Mucosa of gallbladder (tissue), 1 donor: Measurements from ENCODE around the gene PRKCQ. TPM values are rescaled to one million over a fixed set of nuclear protein-coding genes. Genes with fewer than 3 reads are reported as not detected.
"Not testable (repeated sequence)": the region's sequence is repeated elsewhere in the genome, so short reads cannot be mapped to it uniquely, and the experiment has no call there.

Source experiments
- DNase-seq: peaks from one replicate; pipeline ENCODE4 v3.0.0-alpha.2; 2020; ENCODE audit warnings: low spot score
- total RNA-seq: library from RNA; stranded (reverse); gene quantifications from one replicate; pipeline ENCODE4 v1.2.1, GENCODE V29; 2021
- donor health status: DM: no; HTN: no; CAD: no.

The PRKCQ gene
- total RNA-seq, 1 donor from 2014 or later: 1.4 TPM

DNA sequence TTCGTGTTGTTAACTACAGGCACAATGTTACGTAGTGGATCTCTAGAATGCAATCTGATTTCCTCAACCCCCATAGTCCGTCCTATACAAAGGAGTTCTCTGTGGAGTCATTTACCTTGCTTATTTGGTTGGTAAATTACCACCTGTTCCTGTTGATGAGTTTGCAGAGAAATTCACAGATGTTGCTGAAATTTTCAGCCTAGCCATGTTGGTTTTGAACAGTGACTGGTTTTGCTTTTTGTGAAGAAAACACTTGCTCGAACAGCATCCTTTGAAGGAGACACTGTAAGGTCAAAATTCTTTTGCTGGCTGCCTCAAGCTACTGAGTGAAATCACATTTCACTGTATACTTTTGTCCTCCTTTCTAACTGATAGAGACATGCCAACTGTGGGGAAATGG lies 15.4 kb upstream of the PRKCQ start:
- DNase-seq: no peak

DNA sequence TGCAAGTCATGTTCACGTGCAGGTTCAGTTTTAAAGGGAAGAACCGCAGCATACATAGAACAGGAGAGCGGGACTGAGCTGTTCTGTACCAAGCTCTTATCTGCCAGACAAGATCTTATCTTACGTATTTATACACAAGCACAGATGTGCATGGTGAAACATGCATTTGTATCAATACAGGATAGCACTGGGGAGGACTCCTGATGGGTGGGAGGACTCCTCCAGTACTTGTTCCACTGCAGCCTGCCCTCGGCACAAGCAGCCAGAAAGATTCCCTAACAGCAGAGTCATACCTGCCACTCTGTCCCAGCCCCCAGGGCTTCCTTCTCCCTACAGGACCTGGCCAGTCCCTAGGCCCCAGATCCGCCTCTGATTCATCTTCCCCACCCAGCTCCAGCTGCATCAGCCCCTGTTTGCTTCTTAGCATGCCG lies 13.2 kb upstream of the PRKCQ start:
- DNase-seq: no peak

DNA sequence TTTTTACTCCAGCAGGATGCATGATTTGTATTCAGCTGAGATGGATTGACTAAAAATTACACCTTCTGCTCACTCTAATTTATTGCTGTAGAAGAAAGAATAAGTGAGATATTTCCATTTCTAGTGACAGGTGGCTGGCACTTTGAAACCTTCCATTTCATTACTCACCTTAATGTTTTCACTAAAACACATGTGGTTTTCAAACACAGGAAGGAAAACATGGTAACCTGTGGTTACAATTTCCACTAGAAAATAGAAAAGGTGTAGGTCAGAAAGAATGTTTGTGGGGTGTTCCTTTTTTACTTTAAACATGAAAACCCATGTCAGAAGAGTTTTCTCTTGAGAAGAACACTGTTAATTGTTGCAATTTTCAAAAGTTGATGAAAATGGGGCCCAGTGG lies 12.0 kb upstream of the PRKCQ start:
- no peak for DNase-seq

DNA sequence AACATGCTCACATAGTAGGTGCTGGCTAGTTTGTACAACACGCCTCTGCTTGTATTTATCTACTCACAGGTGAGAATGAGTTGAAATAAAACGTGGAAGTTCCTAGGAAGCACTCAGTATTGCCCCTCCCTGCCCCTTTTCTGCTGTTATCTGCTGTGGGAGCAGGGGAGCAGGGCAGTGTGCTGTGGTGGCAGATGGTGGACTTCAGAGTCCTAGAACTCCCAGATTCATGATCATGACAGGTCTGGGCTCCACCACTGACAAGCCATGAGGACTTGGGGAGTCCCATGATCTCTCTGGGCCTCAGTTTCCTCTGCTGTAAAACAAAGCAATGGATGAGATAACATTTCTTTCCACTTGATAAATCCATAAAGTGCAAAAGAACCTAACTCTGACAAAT lies 11.6 kb upstream of the PRKCQ start:
- DNase-seq: no peak

DNA sequence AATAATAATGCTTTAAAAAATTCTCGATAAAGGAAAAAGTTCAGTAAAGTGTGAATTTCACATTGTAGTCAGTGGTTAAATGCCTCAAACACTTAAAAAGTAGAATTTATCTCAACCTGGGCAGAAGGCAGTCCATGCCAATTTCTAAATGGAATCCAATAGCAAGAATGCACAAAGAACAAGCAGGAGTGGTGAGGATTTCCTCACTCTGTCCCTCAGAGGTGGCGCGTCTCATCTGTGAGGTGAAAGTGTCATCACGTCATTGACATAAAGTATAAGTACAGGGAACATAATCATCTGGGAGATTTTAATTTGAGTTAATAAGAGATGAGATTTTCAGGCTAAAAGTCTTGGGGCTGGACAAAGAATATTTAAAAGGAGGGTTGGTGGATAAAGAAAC lies 10.0 kb upstream of the PRKCQ start:
- DNase-seq: no peak

DNA sequence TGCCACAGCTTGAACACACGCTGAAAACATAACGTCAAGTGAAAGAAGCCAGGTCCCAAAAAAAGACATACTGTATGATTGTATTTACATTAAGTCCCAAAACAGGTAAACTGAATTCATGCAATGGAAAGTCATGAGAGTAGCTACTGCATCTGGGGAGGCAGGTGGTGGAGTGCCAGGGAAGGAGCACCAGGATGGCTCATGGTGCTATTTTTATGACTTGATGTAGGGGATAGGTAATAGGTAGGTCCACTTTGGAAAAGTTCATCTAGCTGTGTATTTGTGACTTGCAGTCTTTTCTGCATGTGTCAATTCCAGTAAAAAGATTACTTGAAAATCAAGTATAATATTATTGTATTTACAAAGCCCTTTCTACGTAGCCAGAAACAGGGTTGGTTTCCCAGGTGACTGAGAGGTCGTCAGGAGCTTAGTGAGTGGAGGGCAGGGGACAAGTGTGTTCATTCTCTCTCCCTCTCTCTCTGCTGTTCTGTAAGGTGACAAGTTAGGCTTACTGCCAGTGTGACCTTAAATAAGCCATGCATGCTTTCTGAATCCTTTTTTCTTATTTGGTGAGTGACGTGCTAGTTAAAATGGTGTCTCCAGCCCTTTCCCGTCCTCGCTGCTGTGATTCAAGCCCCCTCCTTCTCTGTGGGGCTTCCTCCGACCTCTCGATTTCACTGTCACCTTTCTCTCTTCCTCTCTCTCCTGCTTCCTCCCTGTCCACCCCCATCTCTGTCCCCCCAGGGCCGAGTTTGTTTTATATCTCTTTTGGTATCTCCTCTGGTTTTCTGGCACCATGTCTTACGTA lies 9.4 kb upstream of the PRKCQ start:
- no peak for DNase-seq

DNA sequence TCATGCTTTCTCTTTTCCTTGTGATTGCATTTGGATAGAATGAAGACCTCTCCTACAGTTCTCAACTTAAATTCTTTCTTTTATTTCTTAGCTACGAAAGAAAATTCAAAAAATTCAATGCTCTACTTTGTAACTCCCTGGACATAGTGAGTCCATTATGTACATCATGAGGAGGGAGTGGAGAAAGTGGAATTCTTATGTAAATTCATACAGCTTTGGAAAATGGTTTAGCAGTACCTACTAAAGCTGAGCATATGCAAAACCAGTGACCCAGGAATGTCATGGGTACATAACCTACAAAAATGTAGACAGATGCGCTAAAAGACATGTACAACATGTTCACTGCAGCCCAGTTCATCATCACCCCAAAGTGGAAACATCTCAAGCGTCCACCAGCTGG lies 8.8 kb upstream of the PRKCQ start:
- DNase-seq: no peak

DNA sequence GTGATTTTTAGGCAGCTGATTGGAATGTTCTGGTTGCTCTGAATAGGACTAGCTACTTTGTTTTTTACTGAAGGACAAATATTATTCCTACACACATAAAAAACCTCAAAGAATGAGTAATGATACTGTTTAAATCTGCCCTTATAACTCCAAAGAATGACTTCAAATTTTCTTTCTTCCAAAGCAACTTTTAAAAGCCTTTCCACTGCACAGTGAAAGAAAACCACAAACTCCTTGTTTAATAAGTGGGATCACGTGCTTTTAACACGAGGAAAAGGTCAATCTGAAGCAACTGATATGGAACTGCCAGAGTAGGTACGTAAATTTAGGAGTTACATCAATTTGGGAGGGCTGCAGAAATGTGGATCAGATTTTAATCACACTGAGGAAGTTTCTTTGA lies 8.0 kb upstream of the PRKCQ start:
- no peak for DNase-seq

DNA sequence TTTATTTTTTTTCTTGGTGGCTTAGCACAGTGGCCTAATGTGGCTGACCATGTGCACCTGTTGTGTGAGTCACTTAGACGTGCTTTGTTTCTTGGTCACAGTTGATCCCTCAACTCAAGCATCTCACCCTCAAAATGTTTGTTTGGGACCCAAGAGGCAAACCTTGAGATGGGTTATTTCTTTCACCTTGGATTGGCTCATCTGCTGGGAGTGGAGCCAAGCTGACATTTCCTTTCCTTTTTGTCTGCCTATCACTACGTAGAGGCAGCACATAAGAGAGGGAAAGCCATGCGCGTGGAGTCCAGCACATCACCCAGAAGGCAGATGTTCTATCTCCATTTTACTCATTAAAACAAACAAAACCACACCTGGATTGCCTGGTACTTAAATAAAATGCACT lies 6.4 kb upstream of the PRKCQ start:
- DNase-seq: no peak

DNA sequence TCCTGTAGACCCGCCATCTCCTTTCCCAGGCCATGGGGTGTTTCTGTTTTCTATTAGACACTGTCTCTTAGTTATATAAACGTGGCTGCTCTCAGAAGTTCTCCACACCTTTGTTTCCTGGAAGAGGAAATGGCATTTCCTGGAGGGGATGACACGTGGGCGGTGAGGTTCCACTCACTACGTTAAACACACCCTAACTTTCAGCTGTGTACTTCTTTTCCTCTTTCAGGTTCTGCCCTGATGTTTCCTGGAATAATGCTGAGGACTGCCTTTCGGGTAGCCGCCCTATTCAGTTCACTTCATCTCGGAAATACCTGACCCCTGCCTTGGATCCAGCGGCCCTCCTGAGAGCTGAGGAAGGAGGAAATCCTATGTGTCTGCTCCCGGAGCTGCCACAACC lies 3.4 kb upstream of the PRKCQ start:
- DNase-seq: no peak

DNA sequence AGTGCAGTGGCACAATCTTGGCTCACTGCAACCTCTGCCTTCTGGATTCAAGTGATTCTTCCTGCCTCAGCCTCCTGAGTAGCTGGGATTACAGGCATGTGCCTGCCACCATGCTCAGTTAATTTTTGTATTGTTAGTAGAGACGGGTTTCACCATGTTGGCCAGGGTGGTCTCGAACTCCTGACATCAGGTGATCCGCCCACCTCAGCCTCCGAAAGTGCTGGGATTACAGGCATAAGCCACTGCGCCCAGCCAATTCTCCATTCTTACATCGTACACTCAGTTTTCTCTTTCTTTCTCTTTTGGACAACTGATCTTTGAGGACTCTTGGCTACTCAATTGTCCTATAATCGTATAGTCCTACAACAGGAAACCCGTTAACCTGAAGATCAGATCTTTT lies 2.8 kb upstream of the PRKCQ start:
- not testable (repeated sequence) for DNase-seq

DNA sequence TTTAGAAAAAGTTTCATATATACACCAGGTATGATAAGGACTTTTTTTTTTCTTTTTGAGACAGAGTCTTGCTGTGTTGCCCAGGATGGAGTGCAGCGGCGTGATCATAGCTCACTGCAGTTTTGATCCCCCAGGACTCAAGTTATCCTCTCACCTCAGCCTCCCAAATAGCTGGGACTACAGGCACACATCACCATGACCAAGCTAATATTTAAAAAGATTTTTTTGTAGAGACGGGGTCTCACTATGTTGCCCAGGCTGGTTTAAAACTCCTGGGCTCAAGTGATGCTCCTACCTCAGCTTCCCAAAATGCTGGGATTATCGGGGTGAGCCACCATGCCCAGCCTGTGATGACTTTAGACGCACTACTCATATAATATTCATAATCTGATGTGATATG lies 2.2 kb upstream of the PRKCQ start:
- DNase-seq: no peak

DNA sequence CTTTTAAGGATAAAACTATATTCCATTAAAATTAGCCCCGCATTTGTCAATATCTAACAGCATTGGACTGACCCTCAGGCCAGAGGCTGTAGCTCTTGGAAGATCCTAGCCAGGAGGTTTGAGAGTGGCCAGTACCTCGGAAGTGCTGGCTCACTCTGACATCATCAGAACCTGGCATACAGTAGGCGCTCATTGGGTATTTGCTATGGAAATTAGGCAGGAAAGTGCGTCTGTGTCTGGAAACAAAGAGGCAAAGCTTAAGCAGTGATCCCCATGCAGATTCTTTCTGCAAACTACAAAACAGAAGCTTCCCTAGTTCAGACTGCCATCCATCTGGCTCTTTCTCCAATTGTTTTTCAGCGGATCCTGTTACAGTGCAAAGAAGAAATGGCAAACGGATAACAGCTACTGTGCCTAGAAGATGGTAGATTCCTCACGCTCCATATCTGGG lies 1.7 kb upstream of the PRKCQ start:
- DNase-seq: no peak

DNA sequence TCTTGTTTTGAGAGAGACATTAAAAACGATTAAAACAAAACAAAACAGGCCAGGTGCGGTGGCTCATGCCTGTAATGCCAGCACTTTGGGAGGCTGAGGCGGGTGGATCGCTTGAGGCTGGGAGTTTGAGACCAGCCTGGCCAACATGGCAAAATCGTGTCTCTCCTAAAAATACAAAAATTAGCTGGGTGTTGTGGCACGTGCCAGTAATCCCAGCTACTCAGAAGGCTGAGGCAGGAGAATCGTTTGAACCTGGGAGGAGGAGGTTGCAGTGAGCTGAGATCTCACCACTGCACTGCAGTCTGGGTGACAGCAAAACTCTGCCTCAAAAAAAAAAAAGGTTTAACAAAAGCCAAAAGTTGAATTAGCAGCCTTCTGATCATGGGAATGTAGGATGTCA lies 1.1 kb upstream of the PRKCQ start:
- DNase-seq: not testable (repeated sequence)

DNA sequence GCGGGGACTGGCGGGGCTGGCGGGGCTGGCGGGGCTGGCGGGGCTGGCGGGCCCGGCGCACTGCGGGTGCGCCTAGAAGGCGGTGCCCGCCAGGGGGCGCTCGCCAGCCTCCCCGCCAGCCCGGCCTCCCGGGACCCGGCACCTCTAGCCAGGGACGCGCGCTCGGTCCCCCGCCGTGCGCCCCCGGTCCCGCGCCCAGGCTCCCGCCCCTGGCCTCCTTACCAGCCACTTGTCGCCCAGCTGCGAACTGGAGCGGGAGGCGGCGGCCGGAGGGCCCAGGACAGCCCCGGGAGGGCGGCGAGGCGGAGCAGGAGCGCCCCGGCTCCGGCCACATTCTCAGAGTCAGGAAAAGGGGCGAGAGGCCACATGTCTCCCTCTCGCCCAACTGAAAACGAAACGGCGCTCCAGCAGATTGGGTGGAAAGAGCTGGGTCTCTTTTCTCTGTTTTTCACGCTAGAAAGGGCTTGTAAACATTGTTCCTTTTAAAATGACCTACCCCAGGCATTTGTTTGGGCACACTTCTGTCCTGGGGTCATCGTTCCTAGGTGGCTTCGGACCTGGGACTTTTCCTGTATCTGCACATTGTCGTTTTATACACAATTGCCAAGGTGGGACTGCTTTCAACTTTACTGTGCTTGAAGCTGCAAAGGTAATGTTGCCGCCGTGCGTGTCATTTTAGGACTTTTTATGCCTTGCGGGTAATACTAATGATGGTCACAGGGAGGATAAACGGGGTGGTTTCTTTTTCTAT lies 378 bp upstream of the PRKCQ start:
- peak; percentile 49 for DNase-seq

DNA sequence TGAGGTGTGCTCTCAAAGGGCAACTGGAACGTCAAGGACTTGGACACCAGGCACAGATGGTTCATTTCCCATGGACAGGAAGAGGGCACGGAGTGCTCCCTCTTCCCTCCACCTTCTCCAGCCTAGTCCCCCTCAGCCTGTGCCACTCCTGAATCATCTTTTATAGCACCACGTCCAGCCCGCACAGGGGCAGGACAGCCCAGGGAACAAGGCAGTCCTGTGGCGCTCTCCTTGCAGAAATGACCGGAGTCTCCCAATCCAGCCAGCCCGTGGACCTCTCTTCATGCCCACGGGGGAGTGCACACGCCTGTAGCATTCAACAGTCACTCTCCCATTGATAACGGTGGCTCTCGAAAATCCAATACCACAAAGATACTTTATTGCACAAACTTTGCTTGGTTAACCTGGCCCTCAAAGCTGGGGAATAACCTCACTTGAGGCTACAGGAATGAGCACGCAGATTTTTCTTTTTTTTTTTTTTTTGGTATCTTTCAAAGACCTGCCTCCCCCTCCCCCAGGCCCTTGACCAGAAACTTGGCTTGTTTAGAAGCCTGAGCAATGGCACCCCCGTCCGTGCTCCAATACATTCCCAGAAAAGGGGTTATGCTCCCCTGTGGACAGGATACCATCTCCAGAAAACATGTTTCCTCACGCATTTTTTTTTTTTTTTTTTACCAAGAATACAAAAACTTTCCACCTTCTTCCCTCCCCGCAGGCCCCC lies 733 bp downstream of the PRKCQ start:
- no peak for DNase-seq

DNA sequence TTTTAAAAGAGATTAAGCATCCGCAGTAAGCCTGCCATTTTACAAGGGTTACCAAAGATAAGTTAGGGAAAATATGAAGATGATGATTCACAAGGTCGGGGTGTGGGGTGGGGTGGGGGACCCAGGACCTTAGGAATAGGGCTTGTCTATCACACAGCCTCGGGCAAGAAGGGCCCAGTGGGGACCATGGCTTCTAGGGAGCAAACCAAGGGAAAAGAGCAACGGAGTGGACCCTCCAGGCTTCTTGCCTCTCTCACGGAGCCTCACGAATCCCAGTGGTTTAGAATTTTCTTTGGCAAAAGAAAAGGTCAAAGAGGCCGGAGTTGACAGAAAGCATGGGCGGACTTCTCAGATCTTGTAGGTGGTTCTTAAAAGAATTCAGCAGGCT lies 1.3 kb downstream of the PRKCQ start:
- no peak for DNase-seq

DNA sequence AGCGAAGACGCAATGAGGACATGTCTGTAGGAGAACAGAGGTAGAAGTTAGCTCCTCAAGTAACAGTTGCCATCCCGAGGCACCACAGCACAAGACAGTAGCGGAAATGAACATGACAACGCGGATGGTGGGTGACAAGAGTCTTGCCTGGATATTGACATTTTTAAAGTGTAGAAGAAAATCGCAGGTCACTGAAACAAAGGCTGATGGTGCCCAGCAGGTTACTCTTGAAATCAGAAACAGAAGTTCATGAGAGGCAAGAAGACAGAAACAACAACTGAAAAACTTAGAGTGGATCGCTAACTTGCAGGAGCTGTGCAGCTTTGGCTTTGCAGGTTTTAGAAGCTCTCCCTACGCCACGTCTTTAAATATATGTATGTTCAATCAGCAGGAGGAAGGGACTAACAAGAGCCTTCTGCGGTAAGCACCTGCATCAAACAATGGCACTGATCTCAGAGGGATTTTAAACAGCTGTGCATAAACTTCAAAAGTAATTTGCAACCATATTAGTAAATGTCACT lies 1.8 kb downstream of the PRKCQ start:
- DNase-seq: no peak

DNA sequence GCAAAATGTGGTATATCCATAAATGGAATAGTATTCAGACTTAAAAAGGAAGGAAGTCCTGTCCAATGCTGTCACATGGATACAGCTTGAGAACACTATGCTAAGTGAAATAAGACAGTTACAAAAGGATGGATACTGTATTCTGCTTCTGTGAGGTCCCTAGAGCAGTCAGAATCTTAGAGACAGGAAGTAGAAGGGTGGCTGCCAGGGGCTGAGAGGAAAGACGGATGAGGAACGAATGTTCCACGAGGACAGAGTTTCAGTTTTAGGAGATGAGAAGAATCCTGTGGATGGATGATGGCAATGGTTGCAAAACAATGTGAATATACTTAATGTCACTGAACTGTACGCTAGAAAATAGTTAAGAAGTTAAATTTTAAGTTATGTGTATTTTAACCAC lies 3.8 kb downstream of the PRKCQ start:
- DNase-seq: no peak

DNA sequence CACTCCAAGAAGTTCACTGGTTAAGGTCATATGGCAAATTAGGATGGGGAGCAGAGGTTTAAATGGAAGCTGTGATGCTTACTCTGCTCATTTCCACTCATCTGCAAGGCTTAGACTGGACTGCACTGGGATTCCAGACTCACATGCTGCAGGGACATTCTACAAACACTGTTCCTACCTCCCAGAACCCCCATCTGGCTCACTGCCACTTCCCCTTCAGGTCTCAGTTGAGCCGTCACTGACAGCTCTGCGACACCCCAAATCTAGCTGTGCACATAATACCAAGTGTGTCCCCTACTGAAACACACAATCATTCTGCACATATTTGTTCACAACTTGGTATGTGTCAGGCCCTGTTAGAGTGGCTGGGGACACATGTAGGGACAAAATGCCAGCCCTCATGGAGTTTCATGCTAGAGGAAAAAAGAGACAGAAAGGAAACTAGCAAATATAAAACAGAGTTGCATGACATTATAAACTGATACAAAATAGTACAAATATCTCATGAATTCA lies 5.4 kb downstream of the PRKCQ start:
- DNase-seq: no peak

DNA sequence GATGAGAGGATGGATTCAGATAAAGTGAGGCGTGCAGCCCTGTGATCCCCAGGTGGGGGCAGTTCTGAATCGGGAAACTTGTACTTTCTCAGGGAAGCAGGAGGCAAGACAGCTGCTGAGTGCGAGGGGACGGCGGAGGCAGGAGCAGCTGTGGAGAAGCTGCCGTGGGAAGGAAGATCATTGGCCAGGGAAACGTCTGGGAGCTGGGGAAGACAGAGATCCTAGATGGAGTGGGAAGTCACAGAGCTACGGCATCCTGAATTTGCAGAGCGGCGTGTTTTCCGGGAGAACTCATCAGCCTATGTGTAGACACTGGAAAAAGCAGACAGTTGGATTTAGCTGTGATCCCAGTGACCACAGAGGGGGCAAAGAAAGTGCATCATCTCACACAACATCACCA lies 9.2 kb downstream of the PRKCQ start:
- no peak for DNase-seq

DNA sequence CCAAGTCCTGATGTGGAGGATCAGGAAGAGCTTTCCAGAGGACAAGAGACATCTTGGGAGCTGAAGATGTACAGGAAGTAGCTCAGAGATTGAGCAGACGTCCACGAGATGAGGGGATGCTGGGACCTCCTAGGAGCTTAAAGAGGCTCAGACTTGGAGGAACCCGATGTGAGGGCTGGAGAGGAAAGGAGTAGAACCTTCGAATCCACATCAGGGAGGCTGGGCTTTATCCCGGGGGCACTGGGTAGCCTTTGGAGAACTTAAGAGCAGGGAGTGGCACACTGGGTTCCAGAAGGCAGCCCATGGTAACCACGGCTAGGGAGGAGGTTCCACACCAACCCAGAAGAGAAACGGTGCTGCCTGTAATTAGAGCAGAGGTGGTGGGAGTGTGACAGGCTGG lies 10.8 kb downstream of the PRKCQ start:
- DNase-seq: no peak
